SK-N-DZ (cell line): Measurements from ENCODE around the gene STC2.

ENCODE experiments used
- DNase-seq: peaks from one replicate; pipeline ENCODE4 v3.0.0-alpha.2; 2015; ENCODE audit warnings: low spot score
- small RNA-seq, 2 experiments: library from RNA; depleted of rRNA; stranded (forward); fragments of <200 nt; gene quantifications; one replicate each; pipeline ENCODE3, GENCODE V24; 2014

Gene STC2

DNA sequence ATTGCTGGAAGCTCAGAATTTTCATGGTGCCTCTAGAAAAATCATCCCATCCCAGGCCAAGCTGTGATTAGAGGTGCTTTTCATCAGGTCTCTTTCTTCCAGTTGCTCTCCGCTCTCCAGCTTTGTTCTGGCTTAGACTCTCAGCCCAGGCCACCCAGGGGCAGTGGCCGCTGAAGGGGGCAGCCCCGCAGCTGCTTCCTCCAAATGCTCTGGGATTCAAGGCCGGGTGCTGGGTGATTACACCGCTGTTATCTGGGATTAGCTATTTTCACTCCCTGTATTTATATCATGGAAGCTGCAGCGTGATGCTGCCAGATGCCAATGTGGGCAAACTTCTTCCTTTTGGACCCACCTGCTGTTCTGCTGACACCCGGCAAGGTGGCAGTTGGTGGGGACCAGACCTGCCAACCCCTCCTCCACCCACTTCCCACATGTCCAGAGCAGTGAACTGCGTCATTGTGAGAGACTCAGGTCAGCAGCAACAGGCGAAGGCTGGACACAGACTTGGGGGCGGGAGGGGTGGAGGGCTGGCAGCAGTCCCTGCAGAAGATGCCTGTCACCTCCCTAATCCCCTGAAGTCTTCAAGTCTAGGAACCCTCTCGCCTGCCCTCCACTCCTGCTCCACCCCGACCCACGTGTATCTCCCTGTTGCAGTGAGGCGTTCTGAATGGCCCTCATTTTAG is 59.3 kb downstream of the STC2 start:
- no peak for DNase-seq

DNA sequence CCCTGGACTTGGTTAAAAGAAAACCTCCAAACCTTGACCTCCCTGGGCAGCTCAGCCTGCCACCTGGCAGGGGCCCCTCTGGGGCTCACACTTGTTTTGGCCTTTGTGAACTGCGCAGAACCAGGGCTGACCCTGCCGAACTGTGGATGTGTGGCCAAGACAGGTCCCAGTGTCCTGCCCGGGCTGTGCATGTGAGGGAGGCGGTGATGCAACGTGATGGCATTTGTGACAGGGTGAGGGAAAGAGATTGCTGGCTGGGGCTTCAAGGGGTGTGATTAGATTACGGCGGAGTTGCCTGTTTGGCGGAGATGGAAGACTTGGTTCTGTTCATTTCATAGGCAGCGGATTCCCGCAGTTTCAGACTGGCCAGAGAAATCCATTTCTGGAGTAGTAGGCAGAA is 62.8 kb downstream of the STC2 start:
- no peak for DNase-seq

Small RNA genes within 50 kb of the gene (small RNA-seq; reads per million reads assigned to genes)
- 0 reads per million in 2 experiments for gene MIR8056
- gene RNA5SP200, result 0 reads per million in 2 experiments
- 0 reads per million in 2 experiments for gene RNU6-500P
